Measurements from ENCODE around the gene KCNMA1.

Gene KCNMA1

GRCh38 chr10:76997631-76998030 is 640.0 kb downstream of the KCNMA1 start:
- DNase-seq = no peak

DNA sequence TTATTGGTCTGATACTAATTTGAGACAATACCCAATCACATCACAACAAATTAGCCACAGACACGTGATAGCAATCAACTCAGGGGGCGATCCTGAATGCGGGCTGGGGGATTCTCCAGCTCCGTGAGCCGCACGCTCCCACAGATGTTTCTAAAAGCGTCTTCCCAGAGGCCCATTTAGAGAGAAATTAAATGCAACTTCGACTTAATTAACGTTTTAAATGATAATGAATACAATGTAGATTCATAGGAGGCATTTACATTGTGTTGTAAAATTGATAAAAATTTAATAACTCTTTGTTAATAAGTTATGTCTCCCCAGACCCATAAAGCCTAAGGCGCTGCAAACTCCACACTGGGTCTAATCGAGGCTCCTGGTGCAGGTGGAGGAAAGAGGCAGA is 642.6 kb downstream of the KCNMA1 start:
- DNase-seq = no peak

- no peak for DNase-seq
Observed at GRCh38 chr10:76993213-76993612, 644.4 kb downstream of the KCNMA1 start.

GRCh38 chr10:76992467-76992866 is 645.1 kb downstream of the KCNMA1 start:
- no peak for DNase-seq

- DNase-seq = no peak
Observed at GRCh38 chr10:76991621-76992020, 646.0 kb downstream of the KCNMA1 start.

DNA sequence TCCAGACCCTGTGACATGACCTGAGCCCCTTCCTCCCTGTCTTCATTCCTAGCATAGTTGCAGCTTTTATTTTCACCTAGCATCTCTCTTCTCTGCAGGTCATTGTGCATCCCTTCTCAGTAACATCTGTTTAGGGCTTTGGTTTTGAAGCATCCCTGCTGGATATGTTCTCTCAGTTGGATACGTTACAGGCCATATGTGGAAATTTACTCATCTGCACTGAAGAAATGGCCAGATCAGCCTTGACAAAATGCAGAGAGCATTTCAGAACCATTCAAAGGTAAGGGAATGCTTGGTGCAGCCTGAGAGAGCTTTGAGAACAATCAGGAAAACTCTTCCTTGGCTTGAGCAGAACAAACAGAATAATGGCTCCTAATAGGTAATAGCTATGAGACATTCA is 647.0 kb downstream of the KCNMA1 start:
- DNase-seq = no peak

- peak; percentile 6 to 63 (median 34) for DNase-seq
Observed at GRCh38 chr10:76984559-76985443, 652.8 kb downstream of the KCNMA1 start.

DNA sequence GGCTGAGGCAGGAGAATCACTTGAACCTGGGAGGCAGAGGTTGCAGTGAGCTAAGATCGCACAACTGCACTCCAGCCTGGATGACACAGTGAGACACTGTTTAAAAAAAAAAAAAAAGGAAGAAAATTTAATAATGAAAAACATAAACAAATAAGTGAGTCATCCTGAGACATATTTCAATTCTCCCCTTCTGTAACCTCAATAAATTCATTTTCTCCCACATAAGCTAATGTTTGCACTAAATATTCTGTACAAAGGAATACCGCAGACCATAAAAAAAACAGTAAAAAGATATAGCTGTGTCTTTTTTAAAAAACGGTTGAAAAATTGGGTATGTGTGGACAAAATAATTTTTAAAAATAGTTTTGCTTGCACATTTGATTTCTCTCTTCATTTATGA is 654.0 kb downstream of the KCNMA1 start:
- DNase-seq = no peak

GRCh38 chr10:76982671-76983070 is 654.9 kb downstream of the KCNMA1 start:
- no peak for DNase-seq

DNA sequence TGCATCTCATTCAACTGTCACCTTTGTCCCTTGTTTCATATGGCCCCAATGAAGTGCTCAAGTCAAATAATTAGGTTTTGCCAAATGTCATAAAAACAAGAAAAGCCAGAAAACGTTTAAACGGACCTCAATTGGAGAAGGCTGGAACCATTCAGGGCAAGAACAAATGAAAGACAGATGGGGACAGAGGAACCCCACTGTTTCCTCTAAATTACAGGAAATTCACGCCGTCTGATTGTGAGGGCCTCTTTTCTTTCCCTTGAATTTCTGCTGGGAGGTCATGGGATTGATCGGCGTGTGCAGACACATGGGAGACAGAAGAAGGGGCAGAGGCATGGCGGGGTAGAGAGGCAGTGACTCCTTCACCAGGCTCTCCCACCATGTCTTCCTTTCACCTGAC is 656.4 kb downstream of the KCNMA1 start:
- DNase-seq = no peak

DNA sequence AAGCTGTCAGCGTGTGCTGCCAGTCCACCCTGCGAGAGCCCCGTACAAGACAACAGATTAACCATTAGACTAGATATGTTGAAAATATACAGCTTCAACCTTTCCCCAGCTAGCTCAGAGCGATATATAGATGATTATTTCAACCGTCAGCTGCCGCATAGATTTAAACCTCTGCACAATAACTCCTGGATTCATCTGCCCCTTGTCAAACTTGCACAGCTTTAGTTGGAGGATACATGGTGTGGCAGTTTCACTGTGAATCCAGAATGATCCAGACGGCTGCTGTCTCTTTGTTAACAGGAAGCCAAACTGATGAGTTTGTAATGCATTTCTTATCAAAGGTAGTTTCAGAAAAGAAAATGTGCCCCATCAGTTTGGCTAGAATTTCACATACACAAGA is 659.7 kb downstream of the KCNMA1 start:
- no peak for DNase-seq

- no peak for DNase-seq
Observed at GRCh38 chr10:76977046-76977445, 660.6 kb downstream of the KCNMA1 start.

DNA sequence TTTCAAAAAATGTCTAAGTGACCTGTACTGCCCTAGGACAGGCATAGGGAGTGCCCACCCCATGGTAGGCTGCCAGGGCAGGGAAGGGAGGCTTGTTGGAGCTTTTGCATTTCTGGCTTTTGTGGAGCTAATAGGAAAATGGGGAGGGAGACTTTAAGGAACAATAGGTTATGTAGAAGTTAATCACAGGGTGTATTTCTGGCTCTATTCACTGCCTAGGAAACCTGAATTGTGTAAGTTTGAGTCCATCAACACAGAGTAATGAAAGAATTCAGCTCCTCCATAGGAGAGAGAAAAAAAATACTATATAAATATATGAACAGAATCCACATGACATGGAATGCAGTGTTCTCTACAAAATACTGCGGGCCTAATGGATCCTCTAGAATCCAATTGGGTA is 661.5 kb downstream of the KCNMA1 start:
- DNase-seq = no peak

GRCh38 chr10:76975126-76975525 is 662.5 kb downstream of the KCNMA1 start:
- no peak for DNase-seq

DNA sequence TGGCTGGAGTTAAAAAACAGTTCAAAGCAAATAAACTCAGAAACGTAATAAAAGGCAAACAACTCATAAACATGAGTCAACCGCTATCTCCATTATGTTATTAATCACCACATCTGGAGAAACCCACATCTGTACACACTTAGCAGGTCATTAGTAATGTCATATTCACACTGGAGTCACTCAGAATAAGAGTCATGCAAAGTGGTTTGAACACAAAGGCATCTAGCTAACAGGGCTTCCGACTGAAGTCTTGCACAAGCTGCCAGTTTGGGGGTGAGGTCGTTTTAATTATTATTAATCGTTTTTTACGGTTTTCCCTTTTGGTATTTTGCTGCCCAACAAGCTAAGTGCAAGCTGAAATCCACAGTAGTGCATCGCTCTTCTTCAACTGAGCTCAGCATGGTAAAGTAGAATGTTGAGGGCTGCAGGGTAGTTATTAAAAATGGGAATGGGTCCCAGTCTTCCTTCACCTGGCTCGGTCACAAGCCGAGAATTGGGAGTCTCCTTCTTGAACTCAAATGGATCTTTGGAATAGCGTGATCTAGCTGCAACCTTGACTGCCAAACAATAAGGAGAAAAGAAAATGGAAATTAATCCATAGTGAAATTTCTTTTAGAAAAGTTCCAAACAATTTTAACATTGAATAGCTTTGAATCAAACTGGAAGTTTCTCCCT is 663.5 kb downstream of the KCNMA1 start:
- DNase-seq = no peak

GRCh38 chr10:76973091-76974016 is 664.3 kb downstream of the KCNMA1 start:
- DNase-seq = no peak

DNA sequence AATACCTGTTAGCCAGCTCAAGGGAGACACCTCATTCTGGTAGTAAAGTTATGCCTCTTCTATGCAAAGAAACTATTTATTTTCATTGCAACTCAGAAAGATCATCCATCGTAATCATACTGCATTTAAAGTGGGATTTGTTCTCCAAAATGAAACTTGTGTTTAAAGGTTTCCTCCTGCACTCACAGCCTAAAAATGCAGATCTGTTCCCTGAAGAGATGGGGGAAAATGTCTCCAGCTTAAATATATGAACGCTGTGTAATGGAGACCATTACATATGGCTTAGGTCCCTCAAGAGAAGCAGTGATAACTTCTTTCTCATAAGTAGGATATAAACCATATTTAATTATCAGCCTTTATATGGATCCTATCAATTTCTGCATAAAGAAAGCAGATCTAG is 665.1 kb downstream of the KCNMA1 start:
- no peak for DNase-seq

DNA sequence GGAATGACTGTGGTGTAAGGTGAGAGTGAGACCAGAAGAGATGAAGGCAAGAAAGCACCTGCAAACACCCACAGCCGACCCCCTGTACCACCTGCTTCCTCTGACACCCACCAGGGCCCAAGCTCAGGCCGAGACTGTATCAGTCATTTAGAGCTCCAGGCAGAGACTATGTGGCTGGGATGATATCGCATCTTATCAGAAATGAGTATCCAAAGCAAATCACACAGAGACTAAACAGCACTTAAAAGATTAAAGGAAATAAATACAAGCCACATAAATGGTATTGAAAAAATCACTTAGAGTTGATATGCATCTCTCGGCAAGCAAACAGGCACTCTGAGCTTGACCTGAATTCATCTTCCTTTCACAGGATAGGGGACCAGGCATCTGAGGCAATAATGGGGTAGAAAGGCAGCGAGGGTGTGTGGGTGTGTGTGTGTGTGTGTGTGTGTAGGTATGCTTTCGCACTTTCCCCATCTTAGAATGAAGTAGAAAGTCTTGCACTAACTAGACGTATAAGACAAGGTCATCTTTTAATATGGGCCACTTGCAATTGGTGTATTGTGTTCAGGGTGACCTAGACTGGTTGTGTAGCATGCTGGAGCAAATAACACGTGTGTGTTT is 665.9 kb downstream of the KCNMA1 start:
- no peak for DNase-seq

DNA sequence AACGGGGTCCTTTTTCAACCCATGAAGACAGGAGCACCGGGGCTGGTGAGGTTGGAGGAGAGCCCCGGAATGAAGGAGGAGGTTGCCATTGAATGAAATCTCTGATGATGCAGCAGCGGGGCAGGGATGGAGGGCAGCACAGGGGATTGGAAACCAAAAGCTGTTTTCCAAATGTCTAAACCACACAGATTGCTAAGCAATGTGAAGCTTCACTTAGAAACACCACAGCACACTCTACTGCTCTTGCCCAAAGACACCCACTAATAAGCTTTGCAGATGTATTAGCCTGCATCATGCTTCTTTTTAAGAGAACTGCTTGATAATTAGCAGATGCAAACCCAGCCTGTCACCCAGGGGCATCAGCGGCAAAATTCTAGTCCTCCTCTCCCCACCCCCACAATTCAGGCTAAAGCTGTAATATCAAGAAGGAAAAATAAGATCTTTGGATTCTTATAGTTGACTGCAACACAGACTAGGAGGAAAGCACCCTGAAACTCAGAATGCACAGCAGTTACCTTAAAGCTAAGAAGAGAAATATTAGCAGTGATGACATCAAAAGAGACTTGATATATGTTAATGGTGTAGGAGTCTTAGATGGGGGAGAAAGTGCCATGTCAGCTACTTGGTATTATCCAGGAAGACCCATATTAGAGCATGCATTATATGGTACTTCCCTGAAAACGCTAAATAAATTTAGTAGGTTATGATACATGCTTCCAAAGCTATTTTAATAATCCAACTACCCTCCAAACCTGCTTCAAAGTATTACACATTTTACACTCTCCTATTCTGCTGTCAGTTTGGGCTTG is 666.7 kb downstream of the KCNMA1 start:
- no peak for DNase-seq

DNA sequence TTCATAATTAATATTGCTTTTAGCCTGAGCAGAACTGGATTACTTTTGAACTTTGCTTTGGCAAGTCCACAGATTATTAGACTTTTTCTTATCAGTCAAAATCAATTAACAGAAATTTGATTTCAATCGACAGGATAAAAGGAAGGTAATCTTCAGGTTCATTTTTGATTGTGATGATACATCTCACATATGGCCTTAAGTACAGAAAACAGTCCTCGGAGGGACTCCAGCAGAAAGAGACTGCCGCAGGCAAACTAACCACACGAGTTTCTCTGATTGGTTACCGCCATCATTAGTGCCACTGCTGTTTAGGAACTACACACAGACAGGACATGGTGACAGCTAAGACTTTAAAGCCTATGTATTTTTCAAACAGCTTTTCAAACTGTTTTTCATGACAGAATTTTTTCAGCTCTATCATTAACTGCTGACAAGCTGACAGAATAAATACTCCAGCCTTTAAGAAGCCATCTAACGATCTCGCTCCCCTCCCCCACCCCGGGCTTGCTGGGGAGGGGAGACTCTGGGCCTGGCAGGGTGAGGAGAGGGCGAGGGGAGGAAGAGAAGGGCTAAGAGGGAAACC is 668.2 kb downstream of the KCNMA1 start:
- no peak for DNase-seq

GRCh38 chr10:76968483-76968882 is 669.1 kb downstream of the KCNMA1 start:
- no peak for DNase-seq

Measured in T-helper 2 cell (primary cell).